ENCODE results near the gene ARHGAP5. TPM values are rescaled to one million over a fixed set of nuclear protein-coding genes. Genes with fewer than 3 reads are reported as not detected.

The ARHGAP5 gene
- total and polyA plus RNA-seq, 9 donors, result 20.6 to 206 (median 139) TPM

GRCh38 chr14:32171469-32171868 is 94.4 kb downstream of the ARHGAP5 start:
- Histone ChIP-seq H3K36me3 (no peaks in the 10 kb centered on the region), H3K9me3 (no peaks in the 10 kb centered on the region), H3K27me3 (no peaks in the 10 kb centered on the region), H3K4me1 (ENCODE audit: insufficient read depth) (no peaks in the 10 kb centered on the region), H3K4me3 (no peak overlapping the region), H3K27ac (no peak overlapping the region)
- intact Hi-C loops (cut with DNase I), result no loop called here
- TF ChIP-seq POLR2A (IDR thresholded peaks at IDR 0.05), result no peak
- TF ChIP-seq CTCF (IDR thresholded peaks at IDR 0.05), result no peak
- no peak for TF ChIP-seq EP300 (IDR thresholded peaks at IDR 0.05)
- WGBS, 3 donors, result 60 to 82% (median 70%) methylated on average over 5 of the region's 5 CpGs
- DNase-seq, result no peak

GRCh38 chr14:32183151-32184058 is 106.3 kb downstream of the ARHGAP5 start:
- no peaks in the 10 kb centered on the region for H3K4me1 ChIP-seq (ENCODE audit: insufficient read depth)

GRCh38 chr14:32185097-32185496 is 108.0 kb downstream of the ARHGAP5 start:
- WGBS, 3 donors, result 93 to 97% (median 96%) methylated on average over 1 of the region's 1 CpG
- no peaks in the 10 kb centered on the region for H3K4me1 ChIP-seq (ENCODE audit: insufficient read depth)
- intact Hi-C loops (cut with DNase I), result no loop called here

More at GRCh38 chr14:32183151-32184058, 106.3 kb downstream of the ARHGAP5 start:
- Histone ChIP-seq H3K4me3 (no peak overlapping the region), H3K27me3 (no peaks in the 10 kb centered on the region), H3K9me3 (no peaks in the 10 kb centered on the region), H3K27ac (no peak overlapping the region), H3K36me3 (no peaks in the 10 kb centered on the region)
- intact Hi-C loops (cut with DNase I), result no loop called here
- 84 to 94% (median 88%) methylated on average over 2 of the region's 2 CpGs for WGBS, 3 donors
- no peak for DNase-seq
- TF ChIP-seq CTCF (IDR thresholded peaks at IDR 0.05) (no peak), POLR2A (IDR thresholded peaks at IDR 0.05) (no peak), EP300 (IDR thresholded peaks at IDR 0.05) (no peak)

DNA sequence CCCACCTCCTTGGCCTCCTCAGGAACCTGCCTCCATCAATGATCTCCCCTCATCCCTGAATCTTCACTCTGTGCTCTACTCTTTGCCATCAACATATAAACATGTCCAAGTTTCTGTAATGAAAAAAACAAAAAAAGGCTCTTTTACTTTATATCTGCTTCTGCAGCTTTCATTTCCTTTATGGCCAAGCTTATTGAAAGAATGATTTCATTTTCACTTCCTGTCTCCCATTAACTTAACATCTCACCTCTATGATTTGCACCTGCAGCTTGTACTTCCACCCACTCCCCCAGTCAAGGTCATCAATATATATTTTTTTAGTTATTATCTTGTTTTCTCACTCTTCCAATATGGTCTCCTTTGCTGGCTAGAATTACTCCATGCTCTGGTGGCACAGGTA is 109.1 kb downstream of the ARHGAP5 start:
- Histone ChIP-seq H3K4me3 (no peak overlapping the region), H3K9me3 (no peaks in the 10 kb centered on the region), H3K36me3 (no peaks in the 10 kb centered on the region), H3K27ac (no peak overlapping the region), H3K27me3 (no peaks in the 10 kb centered on the region), H3K4me1 (ENCODE audit: insufficient read depth) (no peaks in the 10 kb centered on the region)
- no peak for DNase-seq
- intact Hi-C loops (cut with DNase I), result no loop called here
- TF ChIP-seq EP300 (IDR thresholded peaks at IDR 0.05) (no peak), CTCF (IDR thresholded peaks at IDR 0.05) (no peak), POLR2A (IDR thresholded peaks at IDR 0.05) (no peak)

More at GRCh38 chr14:32185097-32185496, 108.0 kb downstream of the ARHGAP5 start:
- no peak overlapping the region for H3K4me3 ChIP-seq
- H3K9me3 ChIP-seq, result no peaks in the 10 kb centered on the region
- no peaks in the 10 kb centered on the region for H3K27me3 ChIP-seq
- TF ChIP-seq CTCF (IDR thresholded peaks at IDR 0.05) (no peak), EP300 (IDR thresholded peaks at IDR 0.05) (no peak), POLR2A (IDR thresholded peaks at IDR 0.05) (no peak)
- H3K27ac ChIP-seq, result no peak overlapping the region
- DNase-seq, result no peak
- no peaks in the 10 kb centered on the region for H3K36me3 ChIP-seq

Data from ovary (tissue), 9 donors.